Caco-2 (cell line): Measurements from ENCODE around the gene CDKN1C. TPM values are rescaled to one million over a fixed set of nuclear protein-coding genes. Genes with fewer than 3 reads are reported as not detected.

ENCODE experiments used
- BruUV-seq: library from RNA; stranded (reverse); fragments of 400-500 nt; replicated peaks from 2 replicates; lab custom pipeline; 2021; lab: Mats Ljungman, UMichigan
- CTCF ChIA-PET: fragments of 300-600 bp; sonication (Branson Sonifier 250); formaldehyde crosslinking; loops from one replicate; lab custom pipeline; 2022; ENCODE audit warnings: antibody characterized with exemption; lab: Charles Lee
- POLR2A ChIA-PET: fragments of 300-600 bp; sonication (Branson Sonifier 250); formaldehyde crosslinking; loops from one replicate; lab custom pipeline; 2022; ENCODE audit warnings: antibody characterized with exemption; lab: Charles Lee
- DNase-seq, 2 experiments: peaks; one replicate each; pipeline versions ENCODE4 v3.0.0 to v3.0.0-alpha.2; 2020 to 2022
- H3K27me3 ChIP-seq: replicated peaks from 2 replicates; pipeline ENCODE4 v1.6.0; 2011; ENCODE audit warnings: low read length; ENCODE audit not compliant: control insufficient read depth, insufficient read depth
- H3K36me3 ChIP-seq: 2 replicates; pipeline ENCODE4 v1.5.1; 2011; ENCODE audit warnings: low read length; ENCODE audit not compliant: control insufficient read depth, insufficient read depth
- H3K4me1 ChIP-seq: fragments of 250-450 bp; sonication (Bioruptor Pico); 2 replicates; pipeline ENCODE4 v1.5.1; 2020; ENCODE audit warnings: mild to moderate bottlenecking
- H3K4me3 ChIP-seq: 2 replicates; pipeline ENCODE4 v1.5.1; 2011; ENCODE audit warnings: low read depth, mild to moderate bottlenecking, control low read depth, low read length
- H3K9me3 ChIP-seq: fragments of 250-450 bp; sonication (Bioruptor Pico); 2 replicates; pipeline ENCODE4 v1.5.1; 2020; ENCODE audit warnings: mild to moderate bottlenecking, moderate library complexity
- H3K27ac Mint-ChIP-seq: one replicate; pipeline ENCODE4 v1.8.0; 2022; ENCODE audit warnings: mixed read lengths; ENCODE audit not compliant: unreplicated experiment
- H3K27me3 Mint-ChIP-seq: one replicate; pipeline ENCODE4 v1.8.0; 2022; ENCODE audit warnings: mixed read lengths; ENCODE audit not compliant: insufficient read depth, unreplicated experiment
- H3K36me3 Mint-ChIP-seq: one replicate; pipeline ENCODE4 v1.8.0; 2022; ENCODE audit warnings: mild to moderate bottlenecking, mixed read lengths; ENCODE audit not compliant: insufficient read depth, unreplicated experiment
- H3K4me1 Mint-ChIP-seq: one replicate; pipeline ENCODE4 v1.8.0; 2022; ENCODE audit warnings: low read depth, mixed read lengths; ENCODE audit not compliant: unreplicated experiment
- H3K4me3 Mint-ChIP-seq: one replicate; pipeline ENCODE4 v1.8.0; 2022; ENCODE audit warnings: mild to moderate bottlenecking, moderate library complexity, mixed read lengths; ENCODE audit not compliant: unreplicated experiment
- H3K9me3 Mint-ChIP-seq: one replicate; pipeline ENCODE4 v1.8.0; 2022; ENCODE audit warnings: mixed read lengths; ENCODE audit not compliant: unreplicated experiment
- CTCF ChIP-seq, 2 experiments: fragments of 200-600 bp in 1 of 2; IDR thresholded peaks; 1 replicate in 1 of 2; 2 replicates in 1 of 2; pipeline versions ENCODE4 v1.5.1 to v1.8.0; 2011 to 2022; ENCODE audit warnings: antibody characterized with exemption in 1 of 2, control low read depth in 1 of 2, inconsistent platforms in 1 of 2, low read depth in 1 of 2, low read length in 1 of 2, mild to moderate bottlenecking in 1 of 2, moderate library complexity in 1 of 2; ENCODE audit not compliant: insufficient read depth in 1 of 2, severe bottlenecking in 1 of 2, unreplicated experiment in 1 of 2
- intact Hi-C: fragments of 100-400 bp; cut with micrococcal nuclease; formaldehyde crosslinking; loops from one replicate; pipeline ENCODE4 v1.10.0; 2022; ENCODE audit not compliant: unreplicated experiment
- total RNA-seq: library from RNA; stranded (reverse); gene quantifications from 2 replicates; pipeline ENCODE4 v1.2.3, GENCODE V29; 2022

The CDKN1C gene
- total RNA-seq, 1 experiment from 2014 or later = 25.5 TPM

- peaks cover 12% of the 10 kb centered on the region for H3K4me1 Mint-ChIP-seq
- H3K36me3 Mint-ChIP-seq = peaks cover 16% of the 10 kb centered on the region
- H3K27ac Mint-ChIP-seq = no peak overlapping the region
- no peak for TF ChIP-seq CTCF (IDR thresholded peaks at IDR 0.05; ENCODE audit: insufficient read depth in 1 of 2, low read depth in 1 of 2, low read length in 1 of 2, severe bottlenecking in 1 of 2, unreplicated experiment in 1 of 2)
- no peak for DNase-seq
- H3K9me3 ChIP-seq = no peaks in the 10 kb centered on the region
- BruUV-seq = no TSS peak
- H3K4me1 ChIP-seq = peaks cover 39% of the 10 kb centered on the region
- intact Hi-C loops = loop anchor here (5.0 kb wide), 1 partner anchor 459 kb away; no protein-coding TSS in a partner anchor
- H3K36me3 ChIP-seq = no peaks in the 10 kb centered on the region
- CTCF ChIA-PET = interaction anchor here (1.8 kb wide), 1 partner anchor 355 kb away, joined by 6 read pairs; no protein-coding TSS in a partner anchor
- H3K4me3 Mint-ChIP-seq = no peak overlapping the region
- H3K9me3 Mint-ChIP-seq = no peaks in the 10 kb centered on the region
- no peak overlapping the region for H3K4me3 ChIP-seq
- H3K27me3 Mint-ChIP-seq = peaks cover 8% of the 10 kb centered on the region
- no peaks in the 10 kb centered on the region for H3K27me3 ChIP-seq
- POLR2A ChIA-PET = interaction anchor here (0.6 to 1.6 kb wide), 2 partner anchors 100 to 187 kb away, joined by 4 to 7 read pairs; partner anchors contain the start of gene KCNQ1OT1
These were observed 768 bp upstream of the CDKN1C start for GRCh38 chr11:2886191-2886894.

- POLR2A ChIA-PET = interaction anchor here (0.6 to 1.6 kb wide), 4 partner anchors 19 to 352 kb away, joined by 3 to 7 read pairs (median 4); partner anchors contain the start of gene KCNQ1OT1
- peaks cover 16% of the 10 kb centered on the region for H3K36me3 Mint-ChIP-seq
- BruUV-seq = TSS peak; percentile 63
These were observed 428 bp downstream of the CDKN1C start for GRCh38 chr11:2885017-2885677.

More at GRCh38 chr11:2885017-2885677, 428 bp downstream of the CDKN1C start:
- Mint-ChIP-seq H3K4me1 (peaks cover 10% of the 10 kb centered on the region), H3K27me3 (peaks cover 8% of the 10 kb centered on the region), H3K9me3 (no peaks in the 10 kb centered on the region), H3K4me3 (peak overlapping the region; percentile 91), H3K27ac (no peak overlapping the region)
- no peaks in the 10 kb centered on the region for H3K9me3 ChIP-seq
- peak in 1 of 2 experiments; percentile 74 for DNase-seq
- no peaks in the 10 kb centered on the region for H3K36me3 ChIP-seq
- H3K4me3 ChIP-seq = peak overlapping the region; percentile 59
- CTCF ChIA-PET = interaction anchor here (0.6 to 1.8 kb wide), 3 partner anchors 17 to 354 kb away, joined by 3 to 6 read pairs (median 3); a partner anchor contains a TSS
- H3K4me1 ChIP-seq = peaks cover 34% of the 10 kb centered on the region
- no peaks in the 10 kb centered on the region for H3K27me3 ChIP-seq
- intact Hi-C loops = loop anchor here (2.0 to 5.0 kb wide), 2 partner anchors 186 to 458 kb away; partner anchors contain the start of gene KCNQ1OT1
- peak; percentile 21 to 30 for TF ChIP-seq CTCF (IDR thresholded peaks at IDR 0.05; ENCODE audit: insufficient read depth in 1 of 2, low read depth in 1 of 2, low read length in 1 of 2, severe bottlenecking in 1 of 2, unreplicated experiment in 1 of 2)
